GM12892 (cell line): ENCODE data around the gene RTTN.

Source experiments
- DNase-seq: peaks from one replicate; pipeline ENCODE4 v3.0.0; 2011; ENCODE audit not compliant: insufficient read length
- FAIRE-seq: peaks from 2 replicates; lab custom pipeline; 2011; peaks lifted over from hg19 to GRCh38; lab: Jason Lieb, UNC
- POLR2A ChIP-seq: IDR thresholded peaks from 2 replicates; pipeline ENCODE4 v1.6.1; 2011; ENCODE audit warnings: low read depth, low read length, control low read depth
- POLR2AphosphoS5 ChIP-seq: IDR thresholded peaks from 2 replicates; pipeline ENCODE4 v1.6.1; 2011; ENCODE audit warnings: low read depth, low read length, control low read depth
- TAF1 ChIP-seq: IDR thresholded peaks from 2 replicates; pipeline ENCODE4 v1.6.1; 2011; ENCODE audit warnings: low read depth, mild to moderate bottlenecking, control low read depth, low read length, borderline replicate concordance

The RTTN gene

GRCh38 chr18:70068981-70069380, 136.5 kb downstream of the RTTN start:
- FAIRE-seq = no peak
- DNase-seq = no peak
- TF ChIP-seq POLR2AphosphoS5 (no peak), TAF1 (no peak), POLR2A (no peak)

GRCh38 chr18:70059684-70060083, 145.8 kb downstream of the RTTN start:
- TF ChIP-seq TAF1 (no peak), POLR2A (no peak), POLR2AphosphoS5 (no peak)
- DNase-seq (no peak), FAIRE-seq (no peak)

- FAIRE-seq (peak; percentile 54), DNase-seq (no peak)
- TF ChIP-seq POLR2AphosphoS5 (no peak), POLR2A (no peak), TAF1 (no peak)
Measured at GRCh38 chr18:70058916-70059315, 146.6 kb downstream of the RTTN start.

- DNase-seq (no peak), FAIRE-seq (peak; percentile 78)
- TF ChIP-seq POLR2AphosphoS5 (no peak), POLR2A (no peak), TAF1 (no peak)
Measured at GRCh38 chr18:70047931-70048603, 157.4 kb downstream of the RTTN start.

- FAIRE-seq (no peak), DNase-seq (no peak)
- TF ChIP-seq POLR2A = no peak
- no peak for TF ChIP-seq POLR2AphosphoS5
- no peak for TF ChIP-seq TAF1
Measured at GRCh38 chr18:70046796-70047195, 158.7 kb downstream of the RTTN start.

GRCh38 chr18:70046207-70046606, 159.3 kb downstream of the RTTN start:
- TF ChIP-seq POLR2A (no peak), TAF1 (no peak), POLR2AphosphoS5 (no peak)
- FAIRE-seq (no peak), DNase-seq (no peak)

- TF ChIP-seq POLR2A (no peak), TAF1 (no peak), POLR2AphosphoS5 (no peak)
- FAIRE-seq (no peak), DNase-seq (no peak)
Measured at GRCh38 chr18:70044632-70045031, 160.9 kb downstream of the RTTN start.

- no peak for TF ChIP-seq TAF1
- TF ChIP-seq POLR2AphosphoS5 = no peak
- TF ChIP-seq POLR2A = no peak
- DNase-seq = no peak
- FAIRE-seq = no peak
Measured at GRCh38 chr18:70041459-70042050, 163.9 kb downstream of the RTTN start.

GRCh38 chr18:70039186-70039585, 166.3 kb downstream of the RTTN start:
- FAIRE-seq (no peak), DNase-seq (no peak)
- TF ChIP-seq POLR2A (no peak), TAF1 (no peak), POLR2AphosphoS5 (no peak)

- DNase-seq (no peak), FAIRE-seq (no peak)
- TF ChIP-seq POLR2AphosphoS5 (no peak), POLR2A (no peak), TAF1 (no peak)
Measured at GRCh38 chr18:70037431-70038061, 167.9 kb downstream of the RTTN start.

GRCh38 chr18:70036771-70037347, 168.6 kb downstream of the RTTN start:
- TF ChIP-seq POLR2AphosphoS5 (no peak), POLR2A (no peak; the same call in 1 of the 2 replicates), TAF1 (no peak)
- peak; percentile 94 for FAIRE-seq

More at GRCh38 chr18:70036771-70037347, 168.6 kb downstream of the RTTN start:
- peak; percentile 26 for DNase-seq
